Gastrocnemius medialis (tissue), 4 donors: ENCODE measurements around the gene NSFL1C.

Experiments
- CTCF ChIP-seq, 5 experiments: fragments of 450-650 bp in 3 of 5; fragments of 200-600 bp in 2 of 5; sonication (generic) in 2 of 5; IDR thresholded peaks in 4 of 5; conservative IDR thresholded peaks in 1 of 5; 1 replicate in 4 of 5; 2 replicates in 1 of 5; pipeline ENCODE4 v1.5.1; 2016 to 2019; ENCODE audit warnings: antibody characterized with exemption in 5 of 5, mild to moderate bottlenecking in 3 of 5, moderate library complexity in 3 of 5
- POLR2A ChIP-seq, 2 donors: fragments of 450-650 bp; IDR thresholded peaks; one replicate each; pipeline ENCODE4 v1.6.1; 2017; ENCODE audit warnings: antibody characterized with exemption in 2 of 2, mild to moderate bottlenecking in 2 of 2, moderate library complexity in 2 of 2

- TF ChIP-seq CTCF (IDR thresholded peaks at IDR 0.05 in 4 of 5, conservative IDR thresholded peaks at IDR 0.05 in 1 of 5) (no peak), POLR2A (IDR thresholded peaks at IDR 0.05) (no peak)
Observed at GRCh38 chr20:1467082-1467354, 369 bp upstream of the NSFL1C start.
